HK-2 (cell line): ENCODE measurements around the gene DNPH1.
A peak's percentile ranks its signal among the peaks of the same experiment; 100 is the strongest.

ENCODE experiments used
- DNase-seq: peaks from one replicate; pipeline ENCODE4 v3.0.0-alpha.2; 2018; ENCODE audit not compliant: unreplicated experiment

DNPH1 gene

GRCh38 chr6:43181942-43182860 lies 47.1 kb downstream of the DNPH1 start, which contains the start of gene CUL9:
Gene CUL9, plus strand, starts transcription at chr6:43182196. Its CDS starts 2,115 bp downstream, at chr6:43184311.
- peak; percentile 73 for DNase-seq

GRCh38 chr6:43181621-43181941 lies 47.7 kb downstream of the DNPH1 start:
- no peak for DNase-seq

- peak; percentile 16 for DNase-seq
Observed at GRCh38 chr6:43180985-43181384, 48.3 kb downstream of the DNPH1 start.

- no peak for DNase-seq
Observed at GRCh38 chr6:43180058-43180457, 49.2 kb downstream of the DNPH1 start.

GRCh38 chr6:43178951-43179830 lies 50.1 kb downstream of the DNPH1 start:
- DNase-seq: no peak

GRCh38 chr6:43178150-43178549 lies 51.1 kb downstream of the DNPH1 start:
- DNase-seq: no peak

GRCh38 chr6:43176423-43176786 lies 52.9 kb downstream of the DNPH1 start:
- no peak for DNase-seq

- no peak for DNase-seq
Observed at GRCh38 chr6:43175676-43176422, 53.4 kb downstream of the DNPH1 start.
